ENCODE results near the gene MYO1B. TPM values are rescaled to one million over a fixed set of nuclear protein-coding genes. Genes with fewer than 3 reads are reported as not detected.
A peak's percentile ranks its signal among the peaks of the same experiment; 100 is the strongest.

The MYO1B gene
- total RNA-seq, 5 donors from 2014 or later (not counting 1 experiment from before 2014, with no cell fraction given) = 0.39 to 1.3 (median 0.73) TPM

DNA sequence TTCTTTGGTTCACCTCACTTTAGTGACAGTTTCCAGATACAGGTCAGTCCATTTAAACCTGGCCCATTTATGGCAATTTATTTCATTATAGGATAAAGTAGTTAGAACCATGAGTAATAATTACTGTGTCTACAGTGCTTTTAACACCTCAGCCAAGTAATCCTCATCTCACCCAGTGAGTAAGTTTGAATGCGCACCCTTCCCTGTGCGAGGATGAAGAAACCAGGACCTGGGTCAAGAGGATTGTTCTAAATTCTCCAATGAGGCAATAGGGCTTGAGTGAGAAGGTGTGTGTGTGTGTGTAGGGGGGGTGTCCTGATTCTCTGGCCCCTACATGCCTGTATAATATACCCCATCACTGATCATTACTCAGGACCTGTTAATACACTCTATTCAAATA, 854 bp upstream of the MYO1B start:
- ATAC-seq (replicated peaks in 1 of 4) (no peak), DNase-seq (no peak)
- POLR2A ChIA-PET = no interaction called here
- peaks cover 0 to 6% of the 10 kb centered on the region in 2 experiments for H3K4me1 ChIP-seq (ENCODE audit: control insufficient read depth in 1 of 2, extremely low read depth in 1 of 2, insufficient read depth in 2 of 2, low read length in 2 of 2)
- no peaks in the 10 kb centered on the region for H3K36me3 ChIP-seq (ENCODE audit: control insufficient read depth in 2 of 2, extremely low read depth in 1 of 2, insufficient read depth in 1 of 2, low read length in 1 of 2)
- CTCF ChIA-PET = interaction anchor here in 1 of 2 donors (0.7 kb wide), 1 partner anchor 277 kb away, joined by 3 read pairs; no protein-coding TSS in a partner anchor
- peaks cover 0 to 13% of the 10 kb centered on the region in 2 experiments for H3K27me3 ChIP-seq (replicated peaks in 1 of 2; ENCODE audit: control insufficient read depth in 2 of 2, extremely low read depth in 1 of 2, insufficient read depth in 2 of 2, low read length in 1 of 2)
- peaks cover 11 to 15% of the 10 kb centered on the region in 2 donors for H3K27me3 Mint-ChIP-seq
- no peak overlapping the region for H3K4me3 ChIP-seq (ENCODE audit: control insufficient read depth in 1 of 2, extremely low read depth in 1 of 2, low read length in 1 of 2)
- H3K27ac ChIP-seq (ENCODE audit: low read length) = no peak overlapping the region
- peaks cover 7 to 11% (median 8%) of the 10 kb centered on the region in 3 donors for H3K4me1 Mint-ChIP-seq
- peak overlapping the region; percentile 64 to 70 (median 70) for H3K4me3 Mint-ChIP-seq
- no CpG with 5 or more reads among the region's 2 CpGs for WGBS (ENCODE audit: insufficient coverage)
- no peaks in the 10 kb centered on the region for H3K36me3 Mint-ChIP-seq
- H3K9me3 ChIP-seq = peaks cover 2% of the 10 kb centered on the region
- no peak overlapping the region for H3K27ac Mint-ChIP-seq
- H3K9me3 Mint-ChIP-seq = no peaks in the 10 kb centered on the region

DNA sequence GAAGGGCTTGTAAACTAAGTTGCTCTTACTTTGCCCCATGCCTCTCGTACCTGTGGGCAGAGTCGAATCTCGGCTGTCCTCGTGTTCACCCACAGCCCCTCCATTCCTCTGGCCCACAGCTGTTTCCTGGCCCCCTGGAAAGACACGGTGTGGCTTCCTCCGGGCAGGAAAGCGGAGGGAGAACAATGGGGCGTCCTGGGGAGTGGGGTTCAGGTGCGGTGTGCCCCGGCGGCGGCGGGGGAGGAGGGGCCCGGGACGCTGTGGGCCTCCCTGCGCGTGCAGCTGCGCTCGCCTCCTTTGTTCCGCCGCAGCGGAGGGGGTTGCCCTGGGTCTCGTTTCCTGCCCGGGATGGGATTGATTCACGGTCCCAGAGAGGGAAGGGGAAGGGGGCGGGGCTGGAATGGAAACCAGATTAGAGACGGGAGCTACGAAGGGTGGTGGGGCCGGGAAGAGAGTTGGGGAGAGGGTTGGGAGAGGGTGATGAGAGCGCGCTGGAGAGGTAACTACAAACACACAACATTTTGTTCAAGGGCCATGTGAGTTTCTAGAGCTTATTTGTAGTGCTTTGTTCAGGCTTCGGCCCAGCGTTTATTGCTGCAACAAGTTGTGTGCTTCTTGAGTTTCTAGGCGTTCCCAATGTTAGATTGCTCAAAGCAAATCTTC, 796 bp downstream of the MYO1B start:
- H3K4me3 ChIP-seq (ENCODE audit: control insufficient read depth in 1 of 2, extremely low read depth in 1 of 2, low read length in 1 of 2) = peak overlapping the region; percentile 46 to 67
- H3K36me3 Mint-ChIP-seq = no peaks in the 10 kb centered on the region
- H3K4me1 ChIP-seq (ENCODE audit: control insufficient read depth in 1 of 2, extremely low read depth in 1 of 2, insufficient read depth in 2 of 2, low read length in 2 of 2) = peaks cover 0 to 6% of the 10 kb centered on the region in 2 experiments
- peaks cover 7 to 11% (median 8%) of the 10 kb centered on the region in 3 donors for H3K4me1 Mint-ChIP-seq
- 2% methylated on average over 22 of the region's 34 CpGs for WGBS (ENCODE audit: insufficient coverage)
- H3K27me3 ChIP-seq (replicated peaks in 1 of 2; ENCODE audit: control insufficient read depth in 2 of 2, extremely low read depth in 1 of 2, insufficient read depth in 2 of 2, low read length in 1 of 2) = peaks cover 0 to 13% of the 10 kb centered on the region in 2 experiments
- ChIA-PET CTCF (interaction anchor here (0.6 to 0.9 kb wide), 4 partner anchors 49 to 1631 kb away, joined by 3 to 8 read pairs (median 4); no protein-coding TSS in a partner anchor), POLR2A (interaction anchor here in 1 of 2 donors (0.6 kb wide), 1 partner anchor 169 kb away, joined by 13 read pairs; no protein-coding TSS in a partner anchor)
- H3K4me3 Mint-ChIP-seq = peak overlapping the region; percentile 72 to 81 (median 74)
- H3K36me3 ChIP-seq (ENCODE audit: control insufficient read depth in 2 of 2, extremely low read depth in 1 of 2, insufficient read depth in 1 of 2, low read length in 1 of 2) = no peaks in the 10 kb centered on the region
- H3K9me3 Mint-ChIP-seq = no peaks in the 10 kb centered on the region
- DNase-seq (peak in 24 of 35 experiments; percentile 0 to 25 (median 7)), ATAC-seq (replicated peaks in 1 of 4) (peak; percentile 12 to 56 (median 44))
- peaks cover 11 to 15% of the 10 kb centered on the region in 2 donors for H3K27me3 Mint-ChIP-seq
- peaks cover 2% of the 10 kb centered on the region for H3K9me3 ChIP-seq
- no peak overlapping the region for H3K27ac Mint-ChIP-seq
- H3K27ac ChIP-seq (ENCODE audit: low read length) = no peak overlapping the region

DNA sequence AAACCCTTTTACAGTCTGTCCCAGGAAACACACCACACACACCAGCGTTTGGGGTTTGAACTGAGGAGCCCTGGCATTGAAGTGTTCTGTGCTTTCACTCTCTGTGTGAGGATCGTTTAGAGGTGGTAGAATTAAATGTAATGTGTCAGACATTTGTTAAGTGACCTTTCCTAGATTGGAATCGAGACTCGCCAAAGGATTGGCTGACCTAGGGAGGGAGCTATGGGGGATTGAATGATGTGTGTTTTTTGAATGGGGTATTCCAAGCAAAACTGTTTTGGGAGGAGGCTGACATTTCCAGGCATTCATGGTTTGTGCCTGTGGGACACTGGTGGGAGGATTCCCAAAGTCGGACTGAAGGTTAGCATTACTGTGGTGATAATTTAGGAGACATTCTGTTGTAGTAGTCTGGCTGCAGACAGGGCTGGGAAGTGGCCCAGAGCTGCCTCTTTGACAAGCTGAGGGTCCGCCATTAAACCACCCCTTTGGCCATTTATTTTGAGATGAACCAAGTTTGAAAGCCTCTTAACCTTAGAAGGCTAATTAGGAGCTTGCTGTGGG, 1.7 kb downstream of the MYO1B start:
- Mint-ChIP-seq H3K36me3 (no peaks in the 10 kb centered on the region), H3K27ac (no peak overlapping the region), H3K4me3 (peak overlapping the region in 1 of 3 donors; percentile 81), H3K27me3 (peaks cover 11 to 15% of the 10 kb centered on the region in 2 donors), H3K4me1 (peaks cover 7 to 11% (median 8%) of the 10 kb centered on the region in 3 donors), H3K9me3 (no peaks in the 10 kb centered on the region)
- Histone ChIP-seq H3K4me3 (ENCODE audit: control insufficient read depth in 1 of 2, extremely low read depth in 1 of 2, low read length in 1 of 2) (no peak overlapping the region), H3K27me3 (replicated peaks in 1 of 2; ENCODE audit: control insufficient read depth in 2 of 2, extremely low read depth in 1 of 2, insufficient read depth in 2 of 2, low read length in 1 of 2) (peaks cover 0 to 13% of the 10 kb centered on the region in 2 experiments), H3K27ac (ENCODE audit: low read length) (no peak overlapping the region), H3K36me3 (ENCODE audit: control insufficient read depth in 2 of 2, extremely low read depth in 1 of 2, insufficient read depth in 1 of 2, low read length in 1 of 2) (no peaks in the 10 kb centered on the region), H3K9me3 (peaks cover 2% of the 10 kb centered on the region), H3K4me1 (ENCODE audit: control insufficient read depth in 1 of 2, extremely low read depth in 1 of 2, insufficient read depth in 2 of 2, low read length in 2 of 2) (peaks cover 0 to 6% of the 10 kb centered on the region in 2 experiments)
- 80% methylated on average over 3 of the region's 6 CpGs for WGBS (ENCODE audit: insufficient coverage)
- POLR2A ChIA-PET = interaction anchor here in 1 of 2 donors (0.6 to 0.8 kb wide), 2 partner anchors 84 to 170 kb away, joined by 3 to 13 read pairs; no protein-coding TSS in a partner anchor
- no peak for ATAC-seq (replicated peaks in 1 of 4)
- CTCF ChIA-PET = interaction anchor here (0.6 to 0.9 kb wide), 4 partner anchors 49 to 1632 kb away, joined by 3 to 8 read pairs (median 4); no protein-coding TSS in a partner anchor
- no peak for DNase-seq

- Mint-ChIP-seq H3K27me3 (peaks cover 11 to 15% of the 10 kb centered on the region in 2 donors), H3K27ac (no peak overlapping the region), H3K4me3 (peak overlapping the region in 2 of 3 donors; percentile 21 to 81), H3K36me3 (no peaks in the 10 kb centered on the region), H3K9me3 (no peaks in the 10 kb centered on the region), H3K4me1 (peaks cover 7 to 11% (median 8%) of the 10 kb centered on the region in 3 donors)
- H3K36me3 ChIP-seq (ENCODE audit: control insufficient read depth in 2 of 2, extremely low read depth in 1 of 2, insufficient read depth in 1 of 2, low read length in 1 of 2) = no peaks in the 10 kb centered on the region
- peaks cover 0 to 6% of the 10 kb centered on the region in 2 experiments for H3K4me1 ChIP-seq (ENCODE audit: control insufficient read depth in 1 of 2, extremely low read depth in 1 of 2, insufficient read depth in 2 of 2, low read length in 2 of 2)
- ChIA-PET CTCF (interaction anchor here in 1 of 2 donors (0.6 kb wide), 1 partner anchor 1170 kb away, joined by 3 read pairs; no protein-coding TSS in a partner anchor), POLR2A (interaction anchor here in 1 of 2 donors (0.8 kb wide), 1 partner anchor 85 kb away, joined by 3 read pairs; no protein-coding TSS in a partner anchor)
- H3K4me3 ChIP-seq (ENCODE audit: control insufficient read depth in 1 of 2, extremely low read depth in 1 of 2, low read length in 1 of 2) = no peak overlapping the region
- DNase-seq = no peak
- WGBS (ENCODE audit: insufficient coverage) = 63% methylated on average over 1 of the region's 5 CpGs
- peaks cover 0 to 13% of the 10 kb centered on the region in 2 experiments for H3K27me3 ChIP-seq (replicated peaks in 1 of 2; ENCODE audit: control insufficient read depth in 2 of 2, extremely low read depth in 1 of 2, insufficient read depth in 2 of 2, low read length in 1 of 2)
- ATAC-seq (replicated peaks in 1 of 4) = no peak
- H3K27ac ChIP-seq (ENCODE audit: low read length) = no peak overlapping the region
- peaks cover 2% of the 10 kb centered on the region for H3K9me3 ChIP-seq
These were observed 2.3 kb downstream of the MYO1B start for GRCh38 chr2:191247381-191248057.

DNA sequence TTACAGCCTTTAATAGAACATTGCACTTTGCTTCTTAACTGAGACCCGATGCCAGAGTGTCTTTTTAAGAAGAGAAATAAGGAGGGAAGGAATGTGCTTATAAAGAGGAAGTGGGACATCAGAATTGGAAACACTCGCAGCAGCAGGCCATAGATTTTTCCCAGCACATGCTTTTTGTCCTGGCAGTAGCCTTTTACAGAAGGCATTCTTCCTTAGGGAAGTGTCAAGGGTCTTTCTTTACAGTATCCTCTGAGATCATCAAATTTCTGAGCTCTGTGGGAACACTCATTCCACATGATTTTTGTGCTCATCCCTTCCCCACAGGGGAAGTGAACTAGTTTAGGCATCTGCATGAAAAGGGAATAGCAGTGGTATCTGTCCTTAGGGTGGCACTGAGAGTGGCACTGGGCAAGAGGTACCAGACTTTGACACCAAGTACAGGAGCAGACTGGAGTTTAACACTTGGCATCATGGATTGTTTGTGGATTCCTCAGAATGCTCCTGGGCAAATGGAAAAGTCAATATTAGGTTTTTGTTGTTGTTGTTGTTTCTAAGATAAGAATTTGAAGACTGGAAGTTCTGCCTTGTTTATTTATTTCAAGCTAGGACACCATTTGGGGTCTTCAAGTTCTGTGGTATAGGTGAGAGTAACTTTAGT, 4.1 kb downstream of the MYO1B start:
- no peak overlapping the region for H3K27ac ChIP-seq (ENCODE audit: low read length)
- no peak for DNase-seq
- H3K4me3 Mint-ChIP-seq = no peak overlapping the region

More for the DNA sequence above, 4.1 kb downstream of the MYO1B start:
- no peaks in the 10 kb centered on the region for H3K9me3 Mint-ChIP-seq
- no peaks in the 10 kb centered on the region for H3K36me3 Mint-ChIP-seq
- ChIA-PET POLR2A (no interaction called here), CTCF (interaction anchor here in 1 of 2 donors (0.6 kb wide), 1 partner anchor 84 kb away, joined by 3 read pairs; no protein-coding TSS in a partner anchor)
- H3K27me3 Mint-ChIP-seq = peaks cover 8 to 15% of the 10 kb centered on the region in 2 donors
- Histone ChIP-seq H3K36me3 (ENCODE audit: control insufficient read depth in 2 of 2, extremely low read depth in 1 of 2, insufficient read depth in 1 of 2, low read length in 1 of 2) (no peaks in the 10 kb centered on the region), H3K9me3 (no peaks in the 10 kb centered on the region), H3K27me3 (replicated peaks in 1 of 2; ENCODE audit: control insufficient read depth in 2 of 2, extremely low read depth in 1 of 2, insufficient read depth in 2 of 2, low read length in 1 of 2) (peaks cover 0 to 13% of the 10 kb centered on the region in 2 experiments), H3K4me3 (ENCODE audit: control insufficient read depth in 1 of 2, extremely low read depth in 1 of 2, low read length in 1 of 2) (no peak overlapping the region), H3K4me1 (ENCODE audit: control insufficient read depth in 1 of 2, extremely low read depth in 1 of 2, insufficient read depth in 2 of 2, low read length in 2 of 2) (peaks cover 0 to 6% of the 10 kb centered on the region in 2 experiments)
- H3K4me1 Mint-ChIP-seq = peaks cover 7 to 11% (median 8%) of the 10 kb centered on the region in 3 donors
- no CpG with 5 or more reads among the region's 2 CpGs for WGBS (ENCODE audit: insufficient coverage)
- ATAC-seq (replicated peaks in 1 of 4) = no peak
- H3K27ac Mint-ChIP-seq = no peak overlapping the region
